GM12892 (cell line): ENCODE data around the gene VEGFD.

ENCODE experiments used
- POLR2A ChIP-seq: IDR thresholded peaks from 2 replicates; pipeline ENCODE4 v1.6.1; 2011; ENCODE audit warnings: low read depth, low read length, control low read depth
- POLR2AphosphoS5 ChIP-seq: IDR thresholded peaks from 2 replicates; pipeline ENCODE4 v1.6.1; 2011; ENCODE audit warnings: low read depth, low read length, control low read depth
- TAF1 ChIP-seq: IDR thresholded peaks from 2 replicates; pipeline ENCODE4 v1.6.1; 2011; ENCODE audit warnings: low read depth, mild to moderate bottlenecking, control low read depth, low read length, borderline replicate concordance

- no peak for TF ChIP-seq TAF1
- TF ChIP-seq POLR2A = no peak
- no peak for TF ChIP-seq POLR2AphosphoS5
Measured at GRCh38 chrX:15358533-15358932, 25.7 kb downstream of the VEGFD start.
